ENCODE measurements around the gene SLC7A6OS. TPM values are rescaled to one million over a fixed set of nuclear protein-coding genes. Genes with fewer than 3 reads are reported as not detected.

Gene SLC7A6OS
- total RNA-seq, 2 experiments from 2014 or later: 28.6 to 33.4 TPM

DNA sequence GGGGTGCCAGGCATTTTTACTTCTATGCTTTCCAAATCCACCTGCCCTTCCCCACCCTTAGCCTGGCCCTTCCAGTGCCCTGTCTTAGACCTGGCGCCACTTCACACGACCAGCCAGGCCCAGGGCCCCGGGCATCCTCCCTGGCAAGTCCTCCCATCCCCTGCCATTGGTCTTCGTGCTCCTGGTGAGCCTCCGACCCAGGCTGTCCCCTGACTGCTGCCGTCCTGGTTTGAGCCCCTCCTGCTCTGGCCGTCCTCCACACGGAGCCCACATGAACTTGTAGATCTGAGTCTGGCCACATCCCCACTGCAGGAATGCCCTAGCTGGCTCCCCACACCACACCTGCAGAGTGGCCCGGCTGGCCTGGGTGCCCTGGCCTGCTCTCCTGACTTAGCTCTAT lies 44.1 kb upstream of the SLC7A6OS start:
- POLR2A ChIA-PET: no interaction called here
- intact Hi-C loops (cut with micrococcal nuclease; ENCODE audit: unreplicated experiment): no loop called here
- TF ChIP-seq, protein P1, sequence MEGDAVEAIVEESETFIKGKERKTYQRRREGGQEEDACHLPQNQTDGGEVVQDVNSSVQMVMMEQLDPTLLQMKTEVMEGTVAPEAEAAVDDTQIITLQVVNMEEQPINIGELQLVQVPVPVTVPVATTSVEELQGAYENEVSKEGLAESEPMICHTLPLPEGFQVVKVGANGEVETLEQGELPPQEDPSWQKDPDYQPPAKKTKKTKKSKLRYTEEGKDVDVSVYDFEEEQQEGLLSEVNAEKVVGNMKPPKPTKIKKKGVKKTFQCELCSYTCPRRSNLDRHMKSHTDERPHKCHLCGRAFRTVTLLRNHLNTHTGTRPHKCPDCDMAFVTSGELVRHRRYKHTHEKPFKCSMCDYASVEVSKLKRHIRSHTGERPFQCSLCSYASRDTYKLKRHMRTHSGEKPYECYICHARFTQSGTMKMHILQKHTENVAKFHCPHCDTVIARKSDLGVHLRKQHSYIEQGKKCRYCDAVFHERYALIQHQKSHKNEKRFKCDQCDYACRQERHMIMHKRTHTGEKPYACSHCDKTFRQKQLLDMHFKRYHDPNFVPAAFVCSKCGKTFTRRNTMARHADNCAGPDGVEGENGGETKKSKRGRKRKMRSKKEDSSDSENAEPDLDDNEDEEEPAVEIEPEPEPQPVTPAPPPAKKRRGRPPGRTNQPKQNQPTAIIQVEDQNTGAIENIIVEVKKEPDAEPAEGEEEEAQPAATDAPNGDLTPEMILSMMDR (conservative IDR thresholded peaks at IDR 0.05; ENCODE audit: low read length): no peak
- TF ChIP-seq EZH2phosphoT487 (IDR thresholded peaks at IDR 0.05; ENCODE audit: borderline replicate concordance, low read depth, low read length): no peak
- Histone ChIP-seq H3K36me3 (ENCODE audit: insufficient read depth, low read length) (peaks cover 90% of the 10 kb centered on the region), H3K4me3 (ENCODE audit: low read depth, low read length, poor library complexity, severe bottlenecking) (no peak overlapping the region), H3K4me1 (ENCODE audit: insufficient read depth, low read length, poor library complexity, severe bottlenecking) (peaks cover 8% of the 10 kb centered on the region), H2AFZ (ENCODE audit: low read length) (no peak overlapping the region), H3K9me2 (ENCODE audit: insufficient read depth, low read length) (no peaks in the 10 kb centered on the region), H3K27ac (ENCODE audit: low read depth, low read length, poor library complexity, severe bottlenecking) (no peak overlapping the region), H3K4me2 (ENCODE audit: low read length) (no peak overlapping the region), H3K9me3 (ENCODE audit: low read length) (no peaks in the 10 kb centered on the region), H3K79me2 (ENCODE audit: insufficient read depth, low read depth, low read length) (no peaks in the 10 kb centered on the region), H4K20me1 (ENCODE audit: insufficient read depth, low read length) (no peaks in the 10 kb centered on the region)
- no peak for DNase-seq (ENCODE audit: low spot score)
- BruUV-seq (replicated peaks): no TSS peak
- CTCF ChIA-PET (ENCODE audit: unreplicated experiment): no interaction called here

DNA sequence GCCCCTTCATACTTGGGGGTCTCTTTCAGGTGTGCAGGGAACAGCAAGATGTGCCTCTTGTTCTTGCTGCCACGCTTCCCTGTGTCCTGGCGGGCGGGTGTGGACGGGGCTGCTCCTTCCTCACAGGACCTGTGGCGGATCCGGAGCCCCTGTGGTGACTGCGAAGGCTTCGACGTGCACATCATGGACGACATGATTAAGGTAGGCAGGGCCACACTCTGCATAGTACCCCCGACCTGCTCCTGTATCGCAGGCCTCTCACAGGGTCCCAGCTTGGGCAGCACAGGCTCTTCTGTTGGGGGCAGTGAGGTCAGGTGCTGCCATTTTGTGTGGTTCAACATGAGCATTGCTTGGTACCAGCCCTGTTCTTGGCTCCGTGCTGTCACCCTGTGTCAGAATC lies 42.6 kb upstream of the SLC7A6OS start:
- no TSS peak for BruUV-seq (replicated peaks)
- no peak for TF ChIP-seq EZH2phosphoT487 (IDR thresholded peaks at IDR 0.05; ENCODE audit: borderline replicate concordance, low read depth, low read length)
- TF ChIP-seq, protein P1 (conservative IDR thresholded peaks at IDR 0.05; ENCODE audit: low read length): no peak
- CTCF ChIA-PET (ENCODE audit: unreplicated experiment): no interaction called here
- POLR2A ChIA-PET: interaction anchor here (1.0 kb wide), 1 partner anchor 22 kb away, joined by 3 read pairs; no protein-coding TSS in a partner anchor
- no peak overlapping the region for H2AFZ ChIP-seq (ENCODE audit: low read length)
- no peaks in the 10 kb centered on the region for H4K20me1 ChIP-seq (ENCODE audit: insufficient read depth, low read length)
- no peak overlapping the region for H3K4me2 ChIP-seq (ENCODE audit: low read length)
- intact Hi-C loops (cut with micrococcal nuclease; ENCODE audit: unreplicated experiment): no loop called here
- DNase-seq (ENCODE audit: low spot score): no peak
- peaks cover 8% of the 10 kb centered on the region for H3K4me1 ChIP-seq (ENCODE audit: insufficient read depth, low read length, poor library complexity, severe bottlenecking)
- no peaks in the 10 kb centered on the region for H3K9me3 ChIP-seq (ENCODE audit: low read length)
- no peak overlapping the region for H3K27ac ChIP-seq (ENCODE audit: low read depth, low read length, poor library complexity, severe bottlenecking)
- H3K9me2 ChIP-seq (ENCODE audit: insufficient read depth, low read length): no peaks in the 10 kb centered on the region
- peaks cover 93% of the 10 kb centered on the region for H3K36me3 ChIP-seq (ENCODE audit: insufficient read depth, low read length)
- H3K79me2 ChIP-seq (ENCODE audit: insufficient read depth, low read depth, low read length): no peaks in the 10 kb centered on the region
- H3K4me3 ChIP-seq (ENCODE audit: low read depth, low read length, poor library complexity, severe bottlenecking): no peak overlapping the region

DNA sequence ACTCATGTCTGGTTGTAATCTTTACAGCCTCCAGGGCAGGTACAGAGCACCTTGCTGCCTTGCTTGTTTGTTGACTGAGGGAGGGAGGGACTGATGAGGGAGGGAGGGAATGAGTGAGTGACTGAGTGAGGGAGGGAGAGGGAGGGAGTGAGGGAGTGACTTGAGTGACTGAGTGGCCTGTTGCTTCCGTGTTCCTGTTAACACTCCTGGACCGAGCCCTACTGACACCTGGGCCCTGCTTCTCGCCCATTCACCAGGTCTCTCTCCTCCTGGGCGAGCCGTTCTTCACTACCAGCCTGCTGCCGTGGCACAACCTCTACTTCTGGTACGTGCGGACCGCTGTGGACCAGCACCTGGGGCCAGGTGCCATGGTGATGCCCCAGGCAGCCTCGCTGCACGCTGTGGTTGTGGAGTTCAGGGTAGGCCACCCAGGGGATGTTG lies 41.3 kb upstream of the SLC7A6OS start:
- ChIA-PET CTCF (ENCODE audit: unreplicated experiment) (no interaction called here), POLR2A (no interaction called here)
- TF ChIP-seq, protein P1 (conservative IDR thresholded peaks at IDR 0.05; ENCODE audit: low read length): no peak
- no peak for TF ChIP-seq EZH2phosphoT487 (IDR thresholded peaks at IDR 0.05; ENCODE audit: borderline replicate concordance, low read depth, low read length)
- intact Hi-C loops (cut with micrococcal nuclease; ENCODE audit: unreplicated experiment): no loop called here
- Histone ChIP-seq H3K79me2 (ENCODE audit: insufficient read depth, low read depth, low read length) (no peaks in the 10 kb centered on the region), H4K20me1 (ENCODE audit: insufficient read depth, low read length) (no peaks in the 10 kb centered on the region), H3K4me1 (ENCODE audit: insufficient read depth, low read length, poor library complexity, severe bottlenecking) (peaks cover 8% of the 10 kb centered on the region), H3K9me2 (ENCODE audit: insufficient read depth, low read length) (no peaks in the 10 kb centered on the region), H3K4me3 (ENCODE audit: low read depth, low read length, poor library complexity, severe bottlenecking) (no peak overlapping the region), H3K27ac (ENCODE audit: low read depth, low read length, poor library complexity, severe bottlenecking) (no peak overlapping the region), H3K4me2 (ENCODE audit: low read length) (no peak overlapping the region), H2AFZ (ENCODE audit: low read length) (no peak overlapping the region), H3K36me3 (ENCODE audit: insufficient read depth, low read length) (peaks cover 93% of the 10 kb centered on the region), H3K9me3 (ENCODE audit: low read length) (no peaks in the 10 kb centered on the region)
- DNase-seq (ENCODE audit: low spot score): no peak
- BruUV-seq (replicated peaks): no TSS peak

All from OCI-LY7 (cell line).